COR-L47 (cell line): ENCODE data around the gene SETBP1.

Experiments
- DNase-seq: peaks from one replicate; lab custom pipeline; 2025; lab: John Stamatoyannopoulos, UW

The SETBP1 gene

DNA sequence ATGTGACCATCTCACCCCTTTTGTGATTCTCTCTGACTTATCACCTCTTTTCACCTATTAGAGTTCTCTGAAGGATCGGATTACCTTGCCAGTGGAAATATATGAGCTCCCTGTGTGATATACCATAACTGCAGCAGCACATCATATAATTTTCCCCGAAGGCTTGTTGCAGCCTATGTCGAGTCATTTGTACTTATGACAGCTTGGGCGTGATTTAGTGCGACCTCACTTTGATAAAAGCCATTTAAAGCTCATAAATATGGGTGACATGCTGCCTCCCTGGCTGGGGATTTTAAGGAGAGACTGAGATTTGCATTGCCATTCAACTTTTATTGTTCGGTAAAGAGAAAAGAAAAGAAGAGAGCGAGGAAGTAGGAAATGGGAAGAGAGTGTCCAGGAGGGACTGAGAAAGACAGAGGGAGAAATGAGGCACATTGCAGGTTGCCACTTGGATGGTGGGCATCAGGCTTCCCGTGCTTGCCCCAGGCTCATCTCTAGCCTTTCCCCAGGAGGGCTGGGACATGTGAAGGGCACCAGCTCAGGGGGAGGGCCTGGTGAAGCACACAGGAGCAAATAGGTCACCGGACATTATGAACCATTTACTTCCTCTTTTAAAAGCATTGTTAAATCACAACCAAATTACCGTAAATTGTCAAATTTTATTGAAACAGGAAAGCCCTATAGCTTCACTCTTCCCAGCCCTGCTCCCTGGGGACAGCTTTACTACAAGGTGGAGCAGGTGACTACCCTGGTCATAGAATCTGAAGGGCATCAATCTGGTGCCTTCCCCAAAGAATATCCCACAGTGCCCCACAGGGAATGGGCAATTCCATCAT lies 161.3 kb downstream of the SETBP1 start:
- no peak for DNase-seq

DNA sequence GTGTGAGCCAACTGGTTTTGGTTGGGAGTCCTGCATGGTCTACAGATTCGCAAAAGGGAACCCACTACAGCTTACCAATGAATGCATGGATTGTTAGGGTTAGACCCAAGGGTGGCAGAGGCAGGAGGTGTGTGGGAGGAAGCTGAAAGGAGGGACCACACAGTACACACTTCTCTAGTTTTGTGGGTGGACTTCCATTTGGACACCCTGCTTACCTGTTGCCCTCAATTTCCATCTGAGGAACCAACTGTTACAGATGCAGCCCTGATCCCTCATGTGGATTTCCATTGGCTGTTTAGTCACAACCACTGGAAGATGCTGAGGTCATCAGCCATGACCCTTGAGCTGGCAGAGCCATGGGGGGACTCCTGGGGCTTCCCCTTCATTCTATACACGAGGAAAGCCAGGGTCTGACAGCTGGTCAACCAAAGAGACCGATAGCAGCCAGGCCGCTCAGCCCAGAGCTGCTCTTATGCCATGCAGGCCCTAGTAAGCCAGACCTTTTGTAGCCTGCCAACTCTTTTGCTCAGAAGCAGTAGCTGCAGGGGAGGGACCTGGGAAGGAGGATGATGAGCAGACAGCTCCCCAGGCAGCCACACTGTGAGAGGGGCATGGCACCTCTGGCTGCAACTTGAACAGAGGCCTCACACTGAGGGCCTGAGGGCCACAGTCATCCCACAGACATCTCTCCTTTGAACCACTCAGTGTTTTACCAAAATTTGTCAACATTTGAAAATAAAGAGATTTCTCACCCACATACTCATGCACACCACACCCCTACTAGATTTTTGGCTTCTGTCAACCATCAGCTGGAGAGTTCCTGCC lies 162.1 kb downstream of the SETBP1 start:
- no peak for DNase-seq

DNA sequence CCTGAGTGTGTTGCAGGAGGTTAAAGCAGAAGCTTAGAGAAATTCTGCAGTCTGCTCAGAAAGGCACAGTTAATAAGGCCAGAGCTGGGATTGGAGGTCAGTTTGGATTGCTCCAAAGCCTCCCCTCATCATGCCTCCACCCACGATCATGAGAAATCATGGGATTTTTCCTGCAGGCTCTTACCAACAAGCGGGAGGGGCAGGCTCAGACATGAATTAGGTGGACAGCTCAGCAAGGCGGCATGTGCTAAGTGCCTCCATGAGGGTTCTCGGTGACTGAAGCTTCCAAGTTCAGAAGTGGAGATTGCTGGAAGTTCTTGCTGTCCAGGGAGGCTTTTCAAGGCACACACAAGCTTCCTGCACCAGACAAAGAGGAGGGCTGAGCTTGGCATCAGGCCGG lies 163.8 kb downstream of the SETBP1 start:
- no peak for DNase-seq

DNA sequence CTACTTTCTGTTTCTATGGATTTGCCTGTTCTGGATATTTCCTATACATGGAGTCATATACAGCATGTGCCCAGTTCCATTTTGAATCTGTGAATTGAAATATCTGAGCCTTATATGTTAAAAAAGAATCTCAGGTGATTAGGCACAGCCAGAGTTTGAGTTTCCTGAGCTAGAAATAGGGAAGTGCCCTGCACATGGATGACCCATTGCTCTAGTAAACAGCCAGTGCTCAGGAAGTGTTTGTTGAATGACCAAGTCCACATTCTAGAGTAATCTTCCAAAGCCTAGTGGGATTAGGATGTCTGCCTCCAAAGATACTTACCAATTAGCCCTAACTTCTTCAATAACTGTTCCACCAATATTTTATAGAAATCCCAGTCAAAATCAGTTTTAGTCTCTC lies 165.8 kb downstream of the SETBP1 start:
- no peak for DNase-seq

DNA sequence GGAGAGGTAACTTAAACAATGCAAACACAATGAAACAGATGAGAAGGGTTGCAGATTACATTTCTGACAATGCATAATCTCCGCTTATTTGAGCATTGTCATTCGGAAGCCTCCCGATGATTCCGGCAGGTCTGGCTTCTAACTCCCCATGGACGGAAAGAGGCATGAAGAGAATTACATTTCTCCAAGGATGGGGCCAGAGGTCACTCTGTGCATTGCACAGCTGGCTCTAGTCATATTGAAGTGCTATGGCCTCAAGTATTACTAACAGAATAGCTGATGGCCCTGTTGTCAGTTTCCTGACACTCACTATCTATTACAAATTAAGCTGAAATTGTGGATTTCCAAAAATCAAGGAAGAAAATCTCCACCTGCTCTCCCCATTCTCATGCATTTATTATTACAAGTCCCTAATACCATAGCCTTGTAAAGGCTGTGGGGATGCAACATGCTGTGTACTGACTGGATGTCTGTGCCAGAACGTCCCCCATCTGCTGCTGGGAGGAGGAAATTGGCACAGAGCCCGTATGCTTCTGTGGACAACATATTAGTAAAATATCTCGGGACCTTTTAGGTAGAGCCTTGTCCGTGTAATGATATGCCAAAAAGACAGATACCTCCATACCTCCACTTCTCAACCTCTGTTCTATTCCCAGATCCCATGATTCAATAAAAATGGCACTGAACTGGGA lies 168.1 kb downstream of the SETBP1 start:
- DNase-seq, result peak; percentile 71

DNA sequence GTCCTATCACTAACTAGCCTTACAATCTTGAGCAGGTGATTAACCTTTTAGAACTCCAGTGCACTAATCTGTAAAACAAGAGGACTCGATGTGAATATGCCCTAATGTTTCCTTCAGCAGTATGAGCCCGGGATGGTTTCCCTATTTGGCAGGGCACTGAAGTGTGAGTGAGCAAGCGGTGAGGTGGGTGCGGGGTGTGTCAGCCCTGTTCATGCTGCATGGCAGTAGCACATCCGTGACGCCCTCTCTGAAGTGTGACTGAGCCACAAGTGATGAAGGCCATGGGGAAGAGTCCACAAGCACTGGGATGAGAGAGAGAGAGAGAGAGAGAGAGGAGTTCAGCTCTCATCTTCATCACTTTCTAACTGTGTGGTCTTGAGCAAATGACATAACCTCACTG lies 168.7 kb downstream of the SETBP1 start:
- DNase-seq, result no peak

DNA sequence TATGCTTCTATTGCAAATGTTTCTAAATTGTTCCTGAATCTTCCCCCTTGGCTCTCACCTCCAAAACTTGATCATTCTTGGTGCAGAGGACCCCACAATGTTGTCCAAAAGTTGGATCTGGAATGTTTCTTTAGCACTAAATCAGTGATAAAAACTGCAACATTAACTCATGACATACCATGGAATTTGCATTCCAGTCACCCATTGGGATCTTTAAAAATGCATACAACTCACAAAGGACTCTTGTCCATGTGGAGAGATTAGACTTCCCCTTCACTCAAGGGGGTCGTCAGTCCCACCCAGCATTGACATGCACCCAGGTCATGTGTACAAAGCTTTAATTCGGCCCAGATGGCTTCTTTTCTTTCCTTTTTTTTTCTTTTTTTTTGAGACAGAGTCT lies 169.3 kb downstream of the SETBP1 start:
- DNase-seq, result no peak

DNA sequence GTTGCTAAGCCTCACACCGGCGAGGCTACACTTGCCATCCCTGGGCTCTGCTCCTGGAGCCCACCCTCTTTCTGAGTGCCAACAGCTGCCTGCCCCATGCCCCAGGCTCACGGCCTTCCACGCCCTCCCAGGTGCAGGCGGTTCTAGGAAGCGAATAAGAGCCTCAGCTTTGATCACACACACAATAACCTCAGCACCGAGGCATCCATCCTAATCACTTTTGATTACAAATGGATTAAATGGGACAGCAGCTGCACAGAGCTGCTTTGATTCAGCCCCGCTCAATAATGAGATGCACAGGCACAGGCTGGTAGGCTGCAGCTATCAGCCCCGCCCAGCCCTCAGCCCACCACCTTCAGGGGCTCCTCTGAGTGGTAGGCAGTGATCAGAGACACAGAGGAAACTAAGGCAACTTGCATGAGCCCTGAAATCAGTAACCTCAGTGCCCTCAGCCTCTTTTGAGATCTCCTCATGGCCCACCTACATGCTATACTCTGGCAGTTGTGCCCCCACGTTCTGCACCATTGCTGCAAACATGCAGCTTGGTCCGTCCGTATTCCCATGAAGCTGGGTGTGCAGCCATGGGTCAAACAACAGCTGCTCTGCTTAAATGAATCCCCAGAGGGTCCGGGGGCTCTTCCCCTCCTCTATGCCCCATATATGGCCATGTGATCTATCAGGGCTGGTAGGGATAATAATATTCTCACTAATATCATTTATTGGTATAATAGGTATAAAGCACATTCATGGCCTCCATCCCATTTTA lies 171.4 kb downstream of the SETBP1 start:
- DNase-seq, result no peak

DNA sequence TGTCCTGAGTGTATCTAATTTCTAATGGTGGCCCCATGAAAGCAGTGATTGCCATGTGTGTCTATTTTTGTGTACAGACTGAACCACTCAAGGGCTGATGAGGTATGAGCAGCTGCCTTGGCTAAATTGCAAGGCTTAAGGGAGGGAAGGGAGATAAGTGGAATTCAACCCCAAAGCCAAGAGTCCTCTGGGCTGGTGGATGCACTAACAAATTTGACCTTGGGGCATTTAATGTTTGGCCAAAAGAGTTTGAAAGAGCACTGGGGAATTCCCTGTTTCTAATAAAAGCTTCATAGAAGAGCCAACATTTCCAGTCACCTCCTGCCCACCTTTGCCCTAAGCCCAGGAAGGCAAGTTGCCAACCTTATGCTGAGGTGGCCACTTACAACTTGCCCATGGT lies 172.1 kb downstream of the SETBP1 start:
- DNase-seq, result no peak

DNA sequence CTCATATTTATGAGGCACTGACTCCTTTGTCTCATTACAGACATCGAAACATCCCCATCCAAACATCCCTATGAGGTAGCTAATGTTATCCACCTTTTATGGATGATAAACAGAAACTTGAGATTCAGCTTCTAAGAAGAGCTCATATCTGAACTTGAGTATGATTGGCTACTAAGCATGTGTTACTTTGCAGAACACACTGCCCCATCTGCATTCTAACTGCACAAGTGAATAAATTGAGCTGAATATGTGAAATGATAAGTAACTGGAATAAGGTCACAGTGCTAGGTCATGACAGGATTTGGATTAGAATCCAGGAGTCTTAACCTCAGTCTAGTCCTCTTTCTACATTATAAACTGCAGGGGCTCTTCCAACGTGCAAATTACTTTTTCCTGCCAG lies 172.7 kb downstream of the SETBP1 start:
- no peak for DNase-seq

DNA sequence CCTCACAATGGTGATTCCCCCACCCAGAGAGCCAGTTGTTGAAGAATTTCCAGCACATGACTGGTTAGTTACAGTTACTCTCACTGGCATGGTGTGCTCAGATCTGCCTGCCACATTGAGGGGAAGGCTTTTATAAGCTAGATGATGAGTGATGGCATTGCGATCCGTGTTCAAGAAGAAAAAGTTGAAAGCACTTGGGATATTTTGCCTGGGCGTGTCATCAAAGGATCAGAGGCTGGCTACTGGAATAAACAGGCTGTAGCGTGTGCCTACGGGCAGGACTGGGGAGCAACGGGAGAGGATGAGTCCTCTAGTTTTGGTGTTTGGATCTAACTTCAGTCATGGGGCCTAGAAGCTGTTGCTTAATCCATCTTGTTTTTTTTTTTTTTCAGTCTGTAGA lies 175.0 kb downstream of the SETBP1 start:
- DNase-seq, result no peak

DNA sequence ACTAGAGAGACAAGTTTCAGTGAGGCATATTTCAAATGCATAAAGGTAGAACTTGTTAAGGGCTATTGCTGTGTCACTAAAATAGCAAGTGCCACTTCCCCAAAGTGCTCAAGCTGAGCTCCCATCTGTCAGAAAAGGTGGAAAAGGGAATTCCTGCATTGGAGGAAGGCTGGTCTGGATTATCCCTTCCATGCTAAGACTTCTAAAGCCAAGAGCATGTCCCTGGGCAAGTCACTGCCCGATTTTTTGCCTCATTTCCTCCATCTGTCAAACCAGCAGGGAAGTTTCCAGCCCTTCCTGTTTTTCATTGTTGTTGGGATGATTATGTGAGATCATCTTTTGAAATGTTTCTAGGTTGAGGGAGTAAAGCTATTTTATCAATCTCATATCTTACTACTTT lies 175.5 kb downstream of the SETBP1 start:
- DNase-seq, result no peak

DNA sequence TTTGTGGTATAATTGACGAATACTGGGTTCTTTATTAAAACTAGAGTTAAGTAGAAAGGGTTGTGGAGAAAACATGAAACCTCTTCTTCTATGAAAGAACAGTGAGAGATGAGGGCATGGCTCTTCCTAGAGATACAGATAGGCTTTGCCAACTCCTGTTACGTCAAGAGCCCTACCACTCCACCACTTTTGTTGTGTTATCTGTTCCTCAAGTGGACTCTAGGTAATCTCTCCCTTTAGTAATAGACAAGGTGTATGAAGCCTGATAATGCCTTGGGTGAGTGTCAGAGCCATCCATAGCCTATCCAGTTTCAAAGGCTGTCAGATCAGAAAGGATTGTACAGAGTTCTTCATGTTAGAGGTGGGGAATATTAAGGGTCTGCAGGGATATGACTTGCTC lies 176.4 kb downstream of the SETBP1 start:
- no peak for DNase-seq

DNA sequence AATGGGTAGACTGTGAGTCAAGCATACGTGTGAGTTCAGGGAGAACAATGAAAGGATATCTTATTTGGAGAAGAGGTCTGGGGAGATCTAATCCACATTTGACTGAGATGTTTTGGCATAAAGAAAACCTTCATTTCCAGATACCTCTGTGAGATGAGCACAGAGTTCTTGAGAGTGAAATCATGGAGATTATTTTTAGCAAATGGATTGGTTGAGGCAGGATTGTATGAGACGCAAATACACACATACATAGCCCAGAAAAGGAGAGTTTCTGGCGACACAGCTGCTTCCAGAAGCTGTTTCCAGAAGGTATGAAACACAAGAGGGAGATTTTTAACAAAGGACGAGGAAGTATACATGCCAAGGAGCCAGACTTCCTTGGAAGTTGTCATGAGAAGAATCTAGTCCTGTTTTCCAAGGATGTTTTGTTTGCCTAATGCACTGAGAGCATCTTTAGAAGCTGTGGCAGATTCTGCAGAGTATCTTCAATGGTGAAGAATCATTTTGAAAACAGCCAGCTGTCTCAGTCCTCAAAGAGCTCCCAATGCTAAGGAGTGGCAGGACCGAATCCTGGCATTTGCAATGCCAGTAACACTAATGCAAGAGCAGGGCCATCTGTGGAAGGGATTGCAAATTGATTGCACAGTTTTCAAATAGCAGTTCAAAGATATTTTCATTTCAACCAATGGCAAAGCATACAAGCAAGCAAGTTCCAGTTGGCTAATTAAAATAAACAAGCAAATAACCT lies 177.2 kb downstream of the SETBP1 start:
- DNase-seq, result no peak

DNA sequence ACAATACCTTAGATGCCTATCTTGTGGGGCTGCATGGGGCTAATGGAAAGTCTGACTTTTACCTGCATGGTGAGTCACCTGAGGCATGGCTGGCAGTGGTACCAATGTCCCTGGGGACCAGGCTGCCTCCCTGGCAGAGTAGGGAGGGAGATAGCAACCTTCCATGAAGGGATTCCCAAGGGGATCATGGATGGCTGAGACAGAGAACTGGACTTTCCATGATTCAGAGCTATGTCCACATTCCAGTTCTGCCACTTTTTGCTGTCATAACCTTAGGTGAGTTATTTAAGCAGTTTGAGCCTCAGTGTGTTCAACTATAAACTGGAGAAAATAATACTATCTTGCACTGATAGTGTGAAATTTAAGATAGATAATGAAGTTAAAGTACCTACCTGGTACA lies 178.6 kb downstream of the SETBP1 start:
- DNase-seq, result no peak

DNA sequence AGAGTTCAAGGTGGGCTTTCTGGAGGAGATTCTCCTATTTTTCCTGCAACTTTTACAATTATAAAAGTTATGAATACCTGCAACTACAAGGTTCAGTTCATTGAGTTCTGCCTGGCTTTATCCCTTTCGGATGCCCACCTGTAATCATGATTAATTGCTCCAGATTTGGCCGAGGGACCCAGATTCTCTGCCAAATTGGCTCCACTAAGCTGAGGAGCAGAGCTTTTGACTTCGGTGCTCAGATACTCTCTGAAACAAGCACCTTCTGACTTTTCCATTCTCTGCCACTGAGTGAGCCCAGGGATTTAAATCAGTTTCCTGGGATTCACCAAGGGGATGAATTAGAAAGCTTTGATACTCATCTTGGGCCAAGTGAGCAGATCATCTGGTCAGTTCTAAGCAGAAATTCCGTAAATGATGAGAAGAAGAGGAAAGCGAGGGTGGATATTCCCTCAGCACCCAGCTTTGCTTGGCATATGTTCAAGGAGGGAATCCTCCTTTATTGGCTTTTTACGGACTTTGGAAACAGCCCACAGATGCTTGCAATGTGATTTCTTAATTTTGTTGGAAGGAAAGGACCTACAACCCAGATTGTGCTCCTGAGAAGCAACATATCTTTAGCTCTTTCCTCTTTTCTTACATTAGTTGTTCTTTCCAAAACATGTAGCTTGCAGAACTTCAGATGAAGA lies 179.2 kb downstream of the SETBP1 start:
- peak; percentile 7 for DNase-seq

DNA sequence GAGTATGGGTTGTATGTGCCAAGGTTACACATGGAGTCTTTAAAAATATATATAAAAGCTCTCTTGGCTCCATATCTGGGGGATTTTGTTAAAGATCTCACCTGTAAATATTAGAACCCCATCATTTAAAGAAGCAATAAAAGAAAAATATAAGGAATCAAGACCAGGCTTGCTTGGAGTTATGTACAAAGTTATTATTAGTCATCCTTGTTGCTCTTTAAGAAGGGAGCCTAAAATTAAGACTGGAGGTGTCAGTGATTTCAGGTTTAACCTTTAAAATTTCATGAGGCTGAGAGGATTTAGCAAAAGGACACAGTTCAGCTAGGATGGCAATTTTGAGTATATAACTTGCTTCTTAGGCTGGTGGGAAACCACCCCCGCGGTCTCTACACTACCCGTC lies 181.4 kb downstream of the SETBP1 start:
- DNase-seq, result no peak

DNA sequence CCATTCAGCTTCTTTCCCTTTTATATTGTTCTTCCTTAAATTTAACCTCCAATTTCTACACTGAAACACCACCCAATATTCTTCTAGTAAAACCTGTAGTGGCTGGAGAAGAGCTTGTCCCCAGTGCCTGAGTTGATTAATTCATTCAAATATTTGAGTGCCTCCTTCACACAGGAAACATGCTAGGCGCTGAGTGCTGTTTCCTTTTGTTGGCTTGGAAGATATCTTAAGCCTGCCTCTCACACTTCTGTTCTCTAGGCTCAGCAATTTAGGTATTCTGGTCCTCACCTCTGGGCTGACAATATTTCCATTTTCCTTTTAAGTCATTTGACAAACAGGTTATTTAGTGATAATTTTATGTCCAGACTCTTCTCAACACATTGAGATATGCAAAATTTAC lies 185.4 kb downstream of the SETBP1 start:
- no peak for DNase-seq

DNA sequence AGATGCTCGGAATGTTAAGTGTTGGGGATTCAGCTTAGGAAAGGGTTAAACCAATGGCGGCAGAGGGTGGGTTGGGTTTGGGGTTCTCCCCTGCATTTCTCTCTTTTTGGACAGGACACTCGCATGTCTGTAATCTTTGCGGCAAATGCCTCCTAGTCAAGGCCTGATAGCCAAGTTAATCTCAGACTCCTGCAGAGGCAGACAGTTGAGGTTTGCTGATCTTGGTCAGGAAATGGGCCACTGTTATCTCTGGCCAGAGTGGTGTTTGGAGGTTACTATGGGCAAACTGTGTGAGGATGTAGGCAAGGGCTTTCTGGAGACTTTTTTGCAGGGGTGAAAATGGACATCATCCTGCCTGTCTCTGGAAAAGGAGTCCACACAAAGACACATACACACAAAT lies 188.8 kb downstream of the SETBP1 start:
- DNase-seq, result no peak

DNA sequence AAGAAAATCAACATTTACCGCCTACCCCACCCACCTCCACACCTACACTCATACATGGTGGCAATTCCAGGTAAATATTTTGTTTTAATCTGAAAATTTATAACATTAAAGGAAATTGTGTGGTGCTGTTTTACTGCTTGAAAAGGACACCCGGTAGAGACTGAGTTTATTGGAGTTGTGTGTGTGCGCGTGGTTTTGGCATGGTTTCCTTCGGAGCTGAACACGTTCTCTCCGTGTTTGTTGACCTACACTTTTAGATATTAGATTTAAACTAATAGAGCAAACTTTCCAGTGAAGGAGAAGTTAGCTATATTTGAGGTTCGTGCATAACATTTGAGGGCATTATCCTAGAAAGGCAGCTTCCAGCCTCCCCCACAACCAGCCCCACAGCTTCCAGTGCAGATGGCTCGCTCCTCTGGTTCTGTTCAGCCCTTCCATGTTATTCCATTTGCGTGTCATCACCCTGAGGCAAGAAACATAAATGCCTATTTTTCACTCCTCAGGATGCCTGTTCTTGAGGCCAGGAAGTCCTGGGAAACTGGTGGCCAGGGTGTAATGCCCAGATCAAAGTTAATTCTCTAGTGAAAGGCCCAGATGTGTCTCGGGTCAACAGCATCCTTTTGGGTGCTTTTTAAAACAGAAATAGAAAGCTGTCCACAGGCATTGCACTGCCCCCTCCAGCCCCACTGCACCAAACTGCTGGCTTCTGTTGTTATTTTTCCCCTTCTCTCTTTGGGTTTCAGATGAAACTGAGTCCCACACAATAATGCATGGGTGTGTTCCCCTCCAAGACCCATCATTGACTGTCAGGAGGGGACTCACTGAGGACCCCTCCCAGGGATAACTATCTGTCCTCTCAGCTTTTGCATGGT lies 190.2 kb downstream of the SETBP1 start:
- DNase-seq, result no peak
